Measurements from ENCODE around the gene CAMK1D.

DNA sequence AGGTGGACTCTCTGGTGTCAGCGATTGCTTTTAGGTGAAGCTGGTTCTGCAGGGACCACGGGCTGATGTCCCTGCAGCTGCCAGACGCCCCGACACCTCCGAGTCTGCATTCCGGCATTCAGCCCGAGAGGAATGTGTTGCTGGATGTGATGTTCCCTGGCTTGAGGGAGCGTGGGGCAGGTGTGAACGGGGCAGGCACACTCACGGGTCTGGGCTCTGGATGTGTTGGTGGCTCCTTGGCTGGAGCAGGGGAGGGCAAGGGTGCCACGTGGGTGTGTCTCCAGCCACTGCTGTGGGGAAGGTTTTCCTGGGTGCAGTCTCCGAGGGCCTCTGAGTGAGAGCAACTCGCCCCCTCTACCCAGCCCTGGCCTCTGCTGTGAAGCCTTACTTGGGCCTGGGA, 140.5 kb downstream of the CAMK1D start:
- TF ChIP-seq POLR2A (IDR thresholded peaks at IDR 0.05) = no peak
- no peak for TF ChIP-seq CTCF (IDR thresholded peaks at IDR 0.05)
- no peak for TF ChIP-seq POLR2AphosphoS5 (IDR thresholded peaks at IDR 0.05; ENCODE audit: insufficient read depth in 1 of 2, low read depth in 1 of 2)
